ENCODE data around the gene NUBP2. TPM values are rescaled to one million over a fixed set of nuclear protein-coding genes. Genes with fewer than 3 reads are reported as not detected.
A peak's percentile ranks its signal among the peaks of the same experiment; 100 is the strongest.

NUBP2 gene
- total and polyA plus RNA-seq, 2 donors (not counting 1 experiment from before 2014, with no cell fraction given), result 13.5 to 43.6 TPM

DNA sequence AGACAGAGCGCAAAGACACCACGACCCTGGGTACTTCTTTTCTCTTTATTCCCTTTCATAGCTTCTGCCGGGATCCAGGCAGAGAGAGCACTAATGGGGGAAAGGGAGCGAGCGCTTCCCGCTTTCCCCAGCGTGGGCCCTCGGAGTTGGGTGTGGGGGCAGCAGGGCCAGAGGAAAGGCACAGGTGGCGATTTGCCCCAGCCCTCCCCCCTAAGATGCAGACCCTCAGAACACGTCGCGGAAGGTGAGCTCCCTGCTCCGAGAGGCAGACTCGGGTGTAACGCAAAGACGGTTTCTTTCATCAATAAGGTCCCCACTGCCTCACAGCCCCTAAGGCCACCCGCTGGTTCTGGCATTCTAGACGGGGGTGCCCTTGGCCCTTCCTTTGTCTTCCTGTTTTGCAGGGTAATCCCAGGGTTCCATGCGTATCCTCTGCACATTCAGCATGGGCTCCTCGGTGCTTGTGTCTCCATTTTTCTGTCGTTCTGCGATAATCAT, 10.8 kb upstream of the NUBP2 start:
- Histone ChIP-seq H3K4me3 (replicated peaks in 1 of 4; ENCODE audit: control extremely low read depth in 1 of 4, insufficient read depth in 1 of 4, low read depth in 3 of 4, low read length in 4 of 4) (peak overlapping the region; percentile 76 to 89 (median 84)), H3K27me3 (ENCODE audit: control insufficient read depth, insufficient read depth, low read length) (no peaks in the 10 kb centered on the region), H4K20me1 (ENCODE audit: control insufficient read depth, extremely low read depth, insufficient read depth, low read length) (no peaks in the 10 kb centered on the region), H3K27ac (ENCODE audit: insufficient read depth, low read length) (peak overlapping the region; percentile 61), H2AFZ (ENCODE audit: low read length) (no peak overlapping the region), H3K4me1 (ENCODE audit: control insufficient read depth, extremely low read depth, insufficient read depth, low read length) (peaks cover 21% of the 10 kb centered on the region), H3K9me3 (ENCODE audit: control insufficient read depth, insufficient read depth, low read depth, low read length) (no peaks in the 10 kb centered on the region), H3K79me2 (ENCODE audit: control insufficient read depth, insufficient read depth, low read length) (peaks cover 31% of the 10 kb centered on the region), H3K36me3 (ENCODE audit: control insufficient read depth, insufficient read depth, low read length) (peaks cover 30% of the 10 kb centered on the region), H3K4me2 (ENCODE audit: extremely low read depth, insufficient read depth, low read length) (peak overlapping the region; percentile 100), H3K9ac (ENCODE audit: insufficient read depth, low read length) (peak overlapping the region; percentile 85)
- TF ChIP-seq, protein P1, sequence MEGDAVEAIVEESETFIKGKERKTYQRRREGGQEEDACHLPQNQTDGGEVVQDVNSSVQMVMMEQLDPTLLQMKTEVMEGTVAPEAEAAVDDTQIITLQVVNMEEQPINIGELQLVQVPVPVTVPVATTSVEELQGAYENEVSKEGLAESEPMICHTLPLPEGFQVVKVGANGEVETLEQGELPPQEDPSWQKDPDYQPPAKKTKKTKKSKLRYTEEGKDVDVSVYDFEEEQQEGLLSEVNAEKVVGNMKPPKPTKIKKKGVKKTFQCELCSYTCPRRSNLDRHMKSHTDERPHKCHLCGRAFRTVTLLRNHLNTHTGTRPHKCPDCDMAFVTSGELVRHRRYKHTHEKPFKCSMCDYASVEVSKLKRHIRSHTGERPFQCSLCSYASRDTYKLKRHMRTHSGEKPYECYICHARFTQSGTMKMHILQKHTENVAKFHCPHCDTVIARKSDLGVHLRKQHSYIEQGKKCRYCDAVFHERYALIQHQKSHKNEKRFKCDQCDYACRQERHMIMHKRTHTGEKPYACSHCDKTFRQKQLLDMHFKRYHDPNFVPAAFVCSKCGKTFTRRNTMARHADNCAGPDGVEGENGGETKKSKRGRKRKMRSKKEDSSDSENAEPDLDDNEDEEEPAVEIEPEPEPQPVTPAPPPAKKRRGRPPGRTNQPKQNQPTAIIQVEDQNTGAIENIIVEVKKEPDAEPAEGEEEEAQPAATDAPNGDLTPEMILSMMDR (conservative IDR thresholded peaks at IDR 0.05 in 1 of 2, IDR thresholded peaks at IDR 0.05 in 1 of 2; ENCODE audit: low read depth in 1 of 2, low read length in 2 of 2), result no peak
- no peak for TF ChIP-seq EZH2 (IDR thresholded peaks at IDR 0.05; ENCODE audit: low read length, missing control alignments)
- DNase-seq (ENCODE audit: low read depth in 2 of 2), result no peak

DNA sequence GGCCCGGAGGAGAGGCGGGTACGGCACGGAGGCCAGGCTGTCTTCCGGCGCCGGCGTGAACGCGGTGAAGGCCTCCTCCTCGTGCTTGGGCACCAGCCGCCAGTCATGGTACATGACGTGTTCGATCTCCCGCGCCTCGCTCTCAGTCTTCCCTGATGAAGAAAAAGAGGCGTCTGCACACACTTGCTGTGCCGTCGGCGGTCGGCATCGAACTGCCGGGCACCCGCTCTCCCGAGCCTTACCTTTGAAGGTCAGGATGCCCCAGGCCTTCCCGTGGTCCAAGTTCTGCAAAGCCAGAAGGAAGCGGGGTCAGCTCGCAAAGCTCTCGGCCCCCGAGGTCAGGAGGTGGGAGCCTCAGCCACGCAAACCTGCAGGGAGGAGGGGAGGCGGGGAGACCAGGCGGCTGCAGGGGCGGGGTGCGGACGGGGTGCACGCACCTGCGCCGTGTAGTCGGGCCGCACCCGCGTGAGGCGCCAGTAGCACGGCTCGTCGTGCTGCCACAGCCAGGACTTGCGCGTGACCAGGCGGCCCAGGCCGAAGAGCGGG, 10.3 kb upstream of the NUBP2 start, which contains the start of gene EME2:
Gene EME2, plus strand, starts transcription at position 449 of the 546 bp plus-strand sequence. CDS start 418 bp downstream, outside the sequence.
- Histone ChIP-seq H3K4me2 (ENCODE audit: extremely low read depth, insufficient read depth, low read length) (peak within 1 kb of the TSS; percentile 100), H3K4me1 (ENCODE audit: control insufficient read depth, extremely low read depth, insufficient read depth, low read length) (peaks cover 21% of the 10 kb centered on the region), H3K9ac (ENCODE audit: insufficient read depth, low read length) (peak within 1 kb of the TSS; percentile 85), H2AFZ (ENCODE audit: low read length) (peak within 1 kb of the TSS; percentile 62), H3K27ac (ENCODE audit: insufficient read depth, low read length) (peak within 1 kb of the TSS; percentile 80), H3K79me2 (ENCODE audit: control insufficient read depth, insufficient read depth, low read length) (peaks cover 31% of the 10 kb centered on the region), H4K20me1 (ENCODE audit: control insufficient read depth, extremely low read depth, insufficient read depth, low read length) (no peaks in the 10 kb centered on the region), H3K4me3 (replicated peaks in 1 of 4; ENCODE audit: control extremely low read depth in 1 of 4, insufficient read depth in 1 of 4, low read depth in 3 of 4, low read length in 4 of 4) (peak within 1 kb of the TSS; percentile 76 to 89 (median 84)), H3K27me3 (ENCODE audit: control insufficient read depth, insufficient read depth, low read length) (no peaks in the 10 kb centered on the region), H3K36me3 (ENCODE audit: control insufficient read depth, insufficient read depth, low read length) (peaks cover 34% of the 10 kb centered on the region), H3K9me3 (ENCODE audit: control insufficient read depth, insufficient read depth, low read depth, low read length) (no peaks in the 10 kb centered on the region)
- peak in 1 of 2 donors; percentile 40 for DNase-seq (ENCODE audit: low read depth in 2 of 2)
- TF ChIP-seq EZH2 (IDR thresholded peaks at IDR 0.05; ENCODE audit: low read length, missing control alignments), result no peak
- TF ChIP-seq, protein P1 (conservative IDR thresholded peaks at IDR 0.05 in 1 of 2, IDR thresholded peaks at IDR 0.05 in 1 of 2; ENCODE audit: low read depth in 1 of 2, low read length in 2 of 2), result no peak

DNA sequence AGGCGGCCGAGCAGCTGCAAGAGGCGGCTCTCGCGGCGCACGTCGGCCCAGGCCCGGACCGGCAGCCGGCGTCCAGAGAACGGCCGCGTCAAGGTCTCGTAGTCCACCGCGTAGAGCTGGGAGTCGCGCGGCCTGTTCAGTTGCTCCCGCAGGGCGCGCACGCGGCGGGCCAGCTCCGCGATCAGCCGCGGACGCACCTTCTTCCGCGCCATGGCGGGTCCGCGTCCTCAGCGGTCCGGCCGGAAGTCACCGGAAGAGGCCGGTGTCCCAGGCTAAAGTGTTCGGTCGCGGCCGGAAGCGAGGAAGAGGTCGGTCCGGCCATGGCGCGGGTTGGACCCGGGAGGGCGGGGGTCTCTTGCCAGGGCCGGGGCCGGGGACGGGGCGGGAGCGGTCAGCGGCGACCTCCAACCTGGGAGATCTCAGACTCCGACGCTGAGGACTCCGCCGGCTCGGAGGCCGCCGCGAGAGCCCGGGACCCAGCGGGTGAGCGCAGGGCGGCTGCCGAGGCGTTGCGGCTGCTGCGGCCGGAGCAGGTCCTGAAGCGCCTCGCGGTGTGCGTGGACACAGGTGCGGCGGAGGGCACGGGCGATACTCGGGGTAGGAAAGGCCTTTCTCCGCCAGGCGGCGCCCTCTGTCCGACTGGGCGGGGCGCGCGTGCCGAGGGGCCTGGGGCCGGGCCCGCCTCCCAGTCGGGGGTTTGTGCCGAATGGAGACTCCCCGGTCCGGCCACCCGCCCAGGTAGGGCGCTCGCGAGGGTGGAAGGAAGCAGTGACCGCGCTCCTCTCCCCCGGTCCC, 9.7 kb upstream of the NUBP2 start, which contains the start of gene MRPS34:
Gene MRPS34, minus strand, starts transcription at position 227 of the 795 bp plus-strand sequence. Its CDS starts 15 bp downstream, at position 212.
- H3K9ac ChIP-seq (ENCODE audit: insufficient read depth, low read length), result peak within 1 kb of the TSS; percentile 85
- no peaks in the 10 kb centered on the region for H4K20me1 ChIP-seq (ENCODE audit: control insufficient read depth, extremely low read depth, insufficient read depth, low read length)
- H3K27me3 ChIP-seq (ENCODE audit: control insufficient read depth, insufficient read depth, low read length), result no peaks in the 10 kb centered on the region
- peaks cover 21% of the 10 kb centered on the region for H3K4me1 ChIP-seq (ENCODE audit: control insufficient read depth, extremely low read depth, insufficient read depth, low read length)
- peak within 1 kb of the TSS; percentile 80 for H3K27ac ChIP-seq (ENCODE audit: insufficient read depth, low read length)
- TF ChIP-seq, protein P1 (conservative IDR thresholded peaks at IDR 0.05 in 1 of 2, IDR thresholded peaks at IDR 0.05 in 1 of 2; ENCODE audit: low read depth in 1 of 2, low read length in 2 of 2), result peak; percentile 52 to 55
- TF ChIP-seq EZH2 (IDR thresholded peaks at IDR 0.05; ENCODE audit: low read length, missing control alignments), result no peak
- H3K4me3 ChIP-seq (replicated peaks in 1 of 4; ENCODE audit: control extremely low read depth in 1 of 4, insufficient read depth in 1 of 4, low read depth in 3 of 4, low read length in 4 of 4), result peak within 1 kb of the TSS; percentile 76 to 89 (median 84)
- no peaks in the 10 kb centered on the region for H3K9me3 ChIP-seq (ENCODE audit: control insufficient read depth, insufficient read depth, low read depth, low read length)
- DNase-seq (ENCODE audit: low read depth in 2 of 2), result peak; percentile 85 to 86
- peak within 1 kb of the TSS; percentile 62 for H2AFZ ChIP-seq (ENCODE audit: low read length)
- H3K79me2 ChIP-seq (ENCODE audit: control insufficient read depth, insufficient read depth, low read length), result peaks cover 31% of the 10 kb centered on the region
- peaks cover 32% of the 10 kb centered on the region for H3K36me3 ChIP-seq (ENCODE audit: control insufficient read depth, insufficient read depth, low read length)
- peak within 1 kb of the TSS; percentile 100 for H3K4me2 ChIP-seq (ENCODE audit: extremely low read depth, insufficient read depth, low read length)

Measured in fibroblast of lung (primary cell).